ENCODE measurements around the gene PCSK4. TPM values are rescaled to one million over a fixed set of nuclear protein-coding genes. Genes with fewer than 3 reads are reported as not detected.

PCSK4 gene
- total RNA-seq, 1 experiment from 2014 or later: 9.9 TPM

- TF ChIP-seq POLR2AphosphoS5 (IDR thresholded peaks at IDR 0.05; ENCODE audit: low read depth, low read length) (no peak), REST (IDR thresholded peaks at IDR 0.05; ENCODE audit: insufficient read depth in 1 of 2, low read depth in 2 of 2, low read length in 1 of 2) (no peak), CTCF (IDR thresholded peaks at IDR 0.05) (no peak), SIN3A (IDR thresholded peaks at IDR 0.05; ENCODE audit: borderline replicate concordance, insufficient read depth, low read depth, low read length) (no peak), TCF7L2 (IDR thresholded peaks at IDR 0.05; ENCODE audit: low read depth, low read length) (no peak)
- intact Hi-C loops (cut with micrococcal nuclease; ENCODE audit: unreplicated experiment) (no loop called here), in situ Hi-C loops (cut with HindIII; ENCODE audit: low pct_unique_long_range_greater_than_20kb, low sequenced_read_pairs) (no loop called here)
- ATAC-seq: no peak; the same call in 1 of the 2 replicates
- Histone ChIP-seq H3K36me3 (ENCODE audit: control insufficient read depth, insufficient read depth, low read length) (no peaks in the 10 kb centered on the region), H3K27ac (ENCODE audit: low read length) (no peak overlapping the region), H3K4me1 (ENCODE audit: control insufficient read depth, insufficient read depth, low read length) (no peaks in the 10 kb centered on the region; the same call in none of the 2 replicates), H3K9me3 (ENCODE audit: control insufficient read depth, insufficient read depth, low read depth, low read length) (no peaks in the 10 kb centered on the region), H3K27me3 (ENCODE audit: control insufficient read depth, insufficient read depth, low read length) (no peaks in the 10 kb centered on the region), H3K4me3 (ENCODE audit: low read depth in 2 of 2, low read length in 2 of 2) (no peak overlapping the region)
- POLR2A ChIA-PET: no interaction called here
- no TSS peak for BruUV-seq (replicated peaks)
- DNase-seq (ENCODE audit: low read depth, low spot score): no peak
- CTCF ChIA-PET: no interaction called here
Measured at GRCh38 chr19:1453525-1454364, 36.4 kb downstream of the PCSK4 start.

- ChIA-PET POLR2A (interaction anchor here (0.7 kb wide), 1 partner anchor 8 kb away, joined by 4 read pairs; no protein-coding TSS in a partner anchor), CTCF (no interaction called here)
- DNase-seq (ENCODE audit: low read depth, low spot score) (no peak), ATAC-seq (no peak)
- Histone ChIP-seq H3K27ac (ENCODE audit: low read length) (no peak overlapping the region), H3K27me3 (ENCODE audit: control insufficient read depth, insufficient read depth, low read length) (no peaks in the 10 kb centered on the region), H3K9me3 (ENCODE audit: control insufficient read depth, insufficient read depth, low read depth, low read length) (no peaks in the 10 kb centered on the region), H3K4me3 (ENCODE audit: low read depth in 2 of 2, low read length in 2 of 2) (no peak overlapping the region), H3K4me1 (ENCODE audit: control insufficient read depth, insufficient read depth, low read length) (no peaks in the 10 kb centered on the region; the same call in none of the 2 replicates), H3K36me3 (ENCODE audit: control insufficient read depth, insufficient read depth, low read length) (no peaks in the 10 kb centered on the region)
- intact Hi-C loops (cut with micrococcal nuclease; ENCODE audit: unreplicated experiment) (no loop called here), in situ Hi-C loops (cut with HindIII; ENCODE audit: low pct_unique_long_range_greater_than_20kb, low sequenced_read_pairs) (no loop called here)
- BruUV-seq (replicated peaks): no TSS peak
- TF ChIP-seq CTCF (IDR thresholded peaks at IDR 0.05) (no peak), REST (IDR thresholded peaks at IDR 0.05; ENCODE audit: insufficient read depth in 1 of 2, low read depth in 2 of 2, low read length in 1 of 2) (no peak), SIN3A (IDR thresholded peaks at IDR 0.05; ENCODE audit: borderline replicate concordance, insufficient read depth, low read depth, low read length) (no peak), TCF7L2 (IDR thresholded peaks at IDR 0.05; ENCODE audit: low read depth, low read length) (no peak), POLR2AphosphoS5 (IDR thresholded peaks at IDR 0.05; ENCODE audit: low read depth, low read length) (no peak)
Measured at GRCh38 chr19:1452802-1453524, 37.2 kb downstream of the PCSK4 start.

Data from Panc1 (cell line).